ENCODE measurements around the gene ZBTB7B.

Gene ZBTB7B

GRCh38 chr1:155002464-155003226 is at the start of gene ZBTB7B:
ZBTB7B (plus strand) TSS chr1:155002802; CDS start chr1:155014661, 11,859 bp downstream.
- no peaks in the 10 kb centered on the region for H3K27me3 Mint-ChIP-seq
- peak within 1 kb of the TSS; percentile 92 for H3K4me3 Mint-ChIP-seq
- DNase-seq: peak; percentile 55
- H3K4me1 Mint-ChIP-seq (ENCODE audit: low read depth): peaks cover 69% of the 10 kb centered on the region
- peaks cover 12% of the 10 kb centered on the region for H3K36me3 Mint-ChIP-seq (ENCODE audit: low read depth)
- H3K9me3 Mint-ChIP-seq: no peaks in the 10 kb centered on the region
- peak within 1 kb of the TSS; percentile 94 for H3K27ac Mint-ChIP-seq

- DNase-seq: no peak
- H3K27ac Mint-ChIP-seq: peak overlapping the region; percentile 96
- H3K9me3 Mint-ChIP-seq: no peaks in the 10 kb centered on the region
- peaks cover 83% of the 10 kb centered on the region for H3K4me1 Mint-ChIP-seq (ENCODE audit: low read depth)
- no peaks in the 10 kb centered on the region for H3K27me3 Mint-ChIP-seq
- peak overlapping the region; percentile 13 for H3K4me3 Mint-ChIP-seq
- peaks cover 24% of the 10 kb centered on the region for H3K36me3 Mint-ChIP-seq (ENCODE audit: low read depth)
Observed at GRCh38 chr1:154953611-154954038, 49.0 kb upstream of the ZBTB7B start.

GRCh38 chr1:154954541-154954940 is 48.1 kb upstream of the ZBTB7B start:
- Mint-ChIP-seq H3K27ac (peak overlapping the region; percentile 96), H3K36me3 (ENCODE audit: low read depth) (peaks cover 29% of the 10 kb centered on the region), H3K27me3 (no peaks in the 10 kb centered on the region), H3K4me1 (ENCODE audit: low read depth) (peaks cover 79% of the 10 kb centered on the region), H3K9me3 (no peaks in the 10 kb centered on the region), H3K4me3 (peak overlapping the region; percentile 89)
- no peak for DNase-seq

DNA sequence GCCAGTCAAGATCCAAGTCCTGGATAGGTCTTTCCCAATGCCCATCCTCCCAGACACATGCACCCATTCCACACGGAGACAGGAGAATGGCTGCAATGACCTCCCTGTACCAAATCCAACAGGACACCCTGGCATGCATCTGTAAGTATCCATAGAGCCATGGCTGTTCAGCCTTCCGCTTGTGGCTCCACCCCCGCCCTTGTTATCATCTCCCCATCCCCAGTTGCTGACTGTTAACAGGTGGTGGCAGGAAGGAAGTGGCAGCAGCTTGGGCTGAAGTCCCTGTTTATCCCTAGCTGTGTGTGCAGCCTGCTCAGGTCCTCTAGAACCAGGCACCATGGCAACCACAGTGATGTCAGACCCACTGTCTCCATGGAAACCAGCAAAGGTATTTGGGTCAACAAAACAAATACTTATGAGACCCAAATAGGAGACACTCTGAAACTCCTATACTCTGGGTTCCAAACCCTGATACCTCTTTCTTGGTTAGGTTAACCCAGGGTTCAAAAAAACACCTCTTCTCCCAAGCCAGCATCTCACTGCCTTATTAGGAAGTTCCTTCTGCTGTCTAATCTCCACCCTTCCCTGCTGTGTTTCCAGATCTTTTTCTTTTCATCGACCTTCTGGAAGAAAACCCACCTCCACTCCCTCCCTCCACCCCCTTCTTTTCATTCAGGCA is 47.4 kb upstream of the ZBTB7B start:
- H3K36me3 Mint-ChIP-seq (ENCODE audit: low read depth): peaks cover 34% of the 10 kb centered on the region
- no peaks in the 10 kb centered on the region for H3K9me3 Mint-ChIP-seq
- DNase-seq: peak; percentile 71
- no peaks in the 10 kb centered on the region for H3K27me3 Mint-ChIP-seq
- H3K4me1 Mint-ChIP-seq (ENCODE audit: low read depth): peaks cover 84% of the 10 kb centered on the region
- peak overlapping the region; percentile 89 for H3K4me3 Mint-ChIP-seq
- peak overlapping the region; percentile 96 for H3K27ac Mint-ChIP-seq

- Mint-ChIP-seq H3K36me3 (ENCODE audit: low read depth) (peaks cover 36% of the 10 kb centered on the region), H3K27ac (peak within 1 kb of the TSS; percentile 96)
- peak; percentile 77 for DNase-seq
Observed at GRCh38 chr1:154955718-154956543, 46.7 kb upstream of the ZBTB7B start, which contains the start of gene PBXIP1. PBXIP1 (minus strand) TSS chr1:154956099; CDS start chr1:154953721, 2,378 bp downstream.

GRCh38 chr1:154956544-154956941 is 46.1 kb upstream of the ZBTB7B start:
- H3K4me1 Mint-ChIP-seq (ENCODE audit: low read depth): peaks cover 80% of the 10 kb centered on the region
- no peak for DNase-seq
- no peaks in the 10 kb centered on the region for H3K27me3 Mint-ChIP-seq
- peak overlapping the region; percentile 89 for H3K4me3 Mint-ChIP-seq
- H3K36me3 Mint-ChIP-seq (ENCODE audit: low read depth): peaks cover 39% of the 10 kb centered on the region
- H3K27ac Mint-ChIP-seq: peak overlapping the region; percentile 96
- H3K9me3 Mint-ChIP-seq: no peaks in the 10 kb centered on the region

More at GRCh38 chr1:154955718-154956543, 46.7 kb upstream of the ZBTB7B start, which contains the start of gene PBXIP1:
- Mint-ChIP-seq H3K4me1 (ENCODE audit: low read depth) (peaks cover 84% of the 10 kb centered on the region), H3K9me3 (no peaks in the 10 kb centered on the region), H3K4me3 (peak within 1 kb of the TSS; percentile 89), H3K27me3 (no peaks in the 10 kb centered on the region)

GRCh38 chr1:154957091-154957657 is 45.4 kb upstream of the ZBTB7B start:
- Mint-ChIP-seq H3K4me3 (no peak overlapping the region), H3K27me3 (no peaks in the 10 kb centered on the region), H3K36me3 (ENCODE audit: low read depth) (peaks cover 41% of the 10 kb centered on the region), H3K27ac (peak overlapping the region; percentile 96), H3K9me3 (no peaks in the 10 kb centered on the region), H3K4me1 (ENCODE audit: low read depth) (peaks cover 74% of the 10 kb centered on the region)
- no peak for DNase-seq

DNA sequence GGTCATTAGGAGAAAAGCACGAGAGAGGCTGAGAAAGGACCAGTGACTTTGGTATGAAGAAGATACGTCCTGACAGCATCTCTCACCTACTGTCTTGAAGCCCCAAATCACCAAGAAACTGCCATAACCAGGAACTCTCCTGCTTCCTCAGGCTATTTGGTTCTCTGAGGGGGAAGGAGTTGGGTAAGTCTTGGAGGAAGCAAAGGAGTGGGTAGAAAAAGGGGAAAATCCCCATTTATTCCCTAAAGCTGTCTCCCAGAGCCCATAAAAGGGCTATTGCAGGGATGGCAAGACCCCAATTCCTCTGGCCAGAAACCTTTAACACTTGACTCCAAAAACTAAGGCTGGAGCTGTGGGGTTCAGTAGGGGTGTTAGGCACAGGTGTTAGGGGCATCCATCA is 44.6 kb upstream of the ZBTB7B start:
- Mint-ChIP-seq H3K4me3 (no peak overlapping the region), H3K27me3 (no peaks in the 10 kb centered on the region), H3K4me1 (ENCODE audit: low read depth) (peaks cover 72% of the 10 kb centered on the region), H3K36me3 (ENCODE audit: low read depth) (peaks cover 49% of the 10 kb centered on the region), H3K27ac (peak overlapping the region; percentile 74), H3K9me3 (no peaks in the 10 kb centered on the region)
- no peak for DNase-seq

GRCh38 chr1:154958681-154959425 is 43.7 kb upstream of the ZBTB7B start:
- no peaks in the 10 kb centered on the region for H3K27me3 Mint-ChIP-seq
- H3K27ac Mint-ChIP-seq: peak overlapping the region; percentile 74
- peaks cover 58% of the 10 kb centered on the region for H3K36me3 Mint-ChIP-seq (ENCODE audit: low read depth)
- H3K9me3 Mint-ChIP-seq: no peaks in the 10 kb centered on the region
- no peak for DNase-seq
- peaks cover 72% of the 10 kb centered on the region for H3K4me1 Mint-ChIP-seq (ENCODE audit: low read depth)
- H3K4me3 Mint-ChIP-seq: peak overlapping the region; percentile 20

DNA sequence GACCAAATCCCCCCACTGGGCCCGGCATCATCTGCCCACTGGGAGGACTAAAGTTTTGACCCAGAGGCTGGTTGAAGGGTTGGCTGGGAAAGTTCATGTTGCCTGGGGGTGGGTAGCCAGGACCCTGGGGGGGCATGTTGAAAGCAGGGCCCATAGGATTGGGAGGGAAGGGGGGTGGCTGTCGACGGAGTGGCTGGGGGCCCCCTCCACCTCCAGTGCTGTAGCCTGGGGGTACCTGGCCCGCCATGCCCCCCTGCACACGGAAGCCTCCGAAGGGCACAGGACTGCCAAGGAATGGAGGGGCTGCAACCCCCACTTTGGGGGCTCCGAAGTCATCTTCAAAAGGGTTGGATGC is 43.2 kb upstream of the ZBTB7B start:
- DNase-seq: no peak
- Mint-ChIP-seq H3K4me3 (peak overlapping the region; percentile 96), H3K9me3 (no peaks in the 10 kb centered on the region), H3K27ac (no peak overlapping the region), H3K36me3 (ENCODE audit: low read depth) (peaks cover 63% of the 10 kb centered on the region), H3K27me3 (no peaks in the 10 kb centered on the region), H3K4me1 (ENCODE audit: low read depth) (peaks cover 69% of the 10 kb centered on the region)

DNA sequence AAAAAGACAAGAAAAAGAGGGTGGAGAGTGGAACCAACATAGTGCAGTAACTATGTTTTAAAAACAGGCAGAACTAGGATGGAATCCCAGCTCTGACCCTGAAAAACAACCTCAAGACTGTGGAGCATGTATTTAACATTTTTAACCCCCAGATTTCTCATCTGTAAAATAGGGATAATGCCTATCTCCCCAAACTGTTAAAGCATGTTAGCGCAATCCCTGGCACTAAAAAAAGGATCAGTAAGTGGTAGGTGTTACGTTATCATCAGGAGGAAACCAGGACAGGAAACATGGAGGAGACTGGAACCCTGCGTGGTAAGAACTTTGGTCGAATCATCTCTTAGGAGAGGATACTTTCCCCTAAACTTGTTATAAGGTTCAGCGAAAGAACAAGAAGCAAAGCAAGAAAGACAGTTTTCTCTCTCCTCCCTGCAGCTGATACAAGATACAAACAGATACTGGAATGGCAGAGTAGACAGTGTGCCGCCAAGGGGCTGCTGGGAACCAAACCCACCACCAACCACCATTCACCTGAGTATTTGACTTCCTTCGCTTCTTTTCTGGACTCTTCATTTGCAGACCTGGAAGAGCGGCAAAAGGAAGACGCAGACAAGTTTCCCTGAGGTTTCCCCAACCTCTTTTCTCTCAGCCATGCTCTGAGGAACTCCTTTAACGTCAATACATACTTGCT is 42.0 kb upstream of the ZBTB7B start:
- H3K27ac Mint-ChIP-seq: peak overlapping the region; percentile 94
- no peaks in the 10 kb centered on the region for H3K9me3 Mint-ChIP-seq
- peaks cover 60% of the 10 kb centered on the region for H3K4me1 Mint-ChIP-seq (ENCODE audit: low read depth)
- peaks cover 74% of the 10 kb centered on the region for H3K36me3 Mint-ChIP-seq (ENCODE audit: low read depth)
- peak; percentile 29 for DNase-seq
- peak overlapping the region; percentile 96 for H3K4me3 Mint-ChIP-seq
- no peaks in the 10 kb centered on the region for H3K27me3 Mint-ChIP-seq

DNA sequence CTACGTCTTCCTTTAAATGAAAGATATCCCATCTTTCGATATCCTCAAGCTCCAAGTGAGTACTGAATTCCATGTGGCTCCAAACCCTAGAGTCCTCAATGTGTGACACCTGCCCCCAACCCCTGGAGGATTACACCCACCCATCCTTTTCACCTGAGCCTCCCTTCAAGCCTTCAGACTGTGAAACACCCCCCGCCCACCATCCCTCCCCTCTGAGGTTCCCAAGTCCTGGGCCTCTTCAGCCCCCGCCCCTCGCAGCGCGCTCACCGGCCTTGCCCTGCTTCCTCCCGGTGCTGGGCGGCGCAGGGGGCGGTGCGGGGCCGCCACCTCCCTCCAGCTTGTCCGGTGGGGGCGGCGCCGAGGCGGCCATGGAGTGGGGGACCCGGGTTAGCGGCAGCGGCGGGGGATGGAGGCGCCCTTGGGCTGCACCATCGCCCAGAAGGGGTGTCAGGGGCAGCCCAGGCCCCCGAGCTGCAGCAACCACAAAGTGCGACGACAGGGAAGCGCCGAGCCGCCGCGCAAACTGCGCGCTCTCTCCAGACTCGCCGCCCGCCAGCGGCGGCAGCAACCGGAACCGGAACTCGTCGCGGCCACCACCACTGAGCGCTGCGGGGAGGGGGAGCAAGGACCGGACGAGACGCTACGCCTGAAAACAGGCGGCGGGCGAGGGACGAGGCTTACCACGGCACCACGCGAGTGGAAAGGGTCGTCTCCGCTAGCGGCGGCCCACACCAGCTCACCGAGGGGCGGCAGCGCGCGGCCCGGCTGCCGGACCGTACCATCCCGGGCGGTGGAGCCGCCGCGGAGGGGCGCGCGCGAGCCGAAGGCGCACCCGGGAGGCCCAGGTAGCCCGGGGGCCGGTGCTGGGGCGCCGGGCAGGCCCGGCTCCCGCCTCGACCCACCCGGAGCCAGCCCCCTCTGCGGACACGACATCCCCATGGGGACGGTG is 41.1 kb upstream of the ZBTB7B start, which contains the start of gene PYGO2:
TSS of gene PYGO2 (minus strand) at position 576 of the 949 bp plus-strand sequence. CDS start at position 370, 206 bp downstream.
- Mint-ChIP-seq H3K4me3 (peak within 1 kb of the TSS; percentile 96), H3K27me3 (no peaks in the 10 kb centered on the region), H3K27ac (peak within 1 kb of the TSS; percentile 96), H3K36me3 (ENCODE audit: low read depth) (peaks cover 83% of the 10 kb centered on the region), H3K4me1 (ENCODE audit: low read depth) (peaks cover 51% of the 10 kb centered on the region), H3K9me3 (no peaks in the 10 kb centered on the region)
- peak; percentile 91 for DNase-seq

All from activated T-cell treated with anti-CD3 and anti-CD28 coated beads, Interleukin-2, amount 50 U/mL, for 24 hours (primary cell).